ENCODE data around the gene VPS8. TPM values are rescaled to one million over a fixed set of nuclear protein-coding genes. Genes with fewer than 3 reads are reported as not detected.

The VPS8 gene
- total RNA-seq, 1 donor from 2014 or later, result 83.9 TPM

- Histone ChIP-seq H3K4me1 (peaks cover 66% of the 10 kb centered on the region), H3K36me3 (no peaks in the 10 kb centered on the region), H3K4me3 (peak overlapping the region; percentile 81), H3K9me3 (replicated peaks) (no peaks in the 10 kb centered on the region), H3K27ac (replicated peaks) (no peak overlapping the region), H3K27me3 (ENCODE audit: low read depth) (no peaks in the 10 kb centered on the region)
- intact Hi-C loops (cut with micrococcal nuclease), result no loop called here
- TF ChIP-seq CTCF (IDR thresholded peaks at IDR 0.05; ENCODE audit: borderline replicate concordance), result no peak
- no peak for DNase-seq
Measured at GRCh38 chr3:184813357-184813756, 1.4 kb downstream of the VPS8 start.

- no peaks in the 10 kb centered on the region for H3K27me3 ChIP-seq (ENCODE audit: low read depth)
- intact Hi-C loops (cut with micrococcal nuclease), result no loop called here
- DNase-seq, result no peak
- peaks cover 73% of the 10 kb centered on the region for H3K4me1 ChIP-seq
- H3K4me3 ChIP-seq, result no peak overlapping the region
- H3K27ac ChIP-seq (replicated peaks), result no peak overlapping the region
- H3K36me3 ChIP-seq, result no peaks in the 10 kb centered on the region
- no peak for TF ChIP-seq CTCF (IDR thresholded peaks at IDR 0.05; ENCODE audit: borderline replicate concordance)
- no peaks in the 10 kb centered on the region for H3K9me3 ChIP-seq (replicated peaks)
Measured at GRCh38 chr3:184814214-184814613, 2.2 kb downstream of the VPS8 start.

- Histone ChIP-seq H3K27me3 (ENCODE audit: low read depth) (no peaks in the 10 kb centered on the region), H3K4me1 (peaks cover 83% of the 10 kb centered on the region), H3K4me3 (no peak overlapping the region), H3K27ac (replicated peaks) (peak overlapping the region; percentile 73), H3K9me3 (replicated peaks) (no peaks in the 10 kb centered on the region), H3K36me3 (no peaks in the 10 kb centered on the region)
- intact Hi-C loops (cut with micrococcal nuclease), result no loop called here
- no peak for TF ChIP-seq CTCF (IDR thresholded peaks at IDR 0.05; ENCODE audit: borderline replicate concordance)
- DNase-seq, result no peak
Measured at GRCh38 chr3:184815046-184815930, 3.3 kb downstream of the VPS8 start.

- intact Hi-C loops (cut with micrococcal nuclease), result no loop called here
- peak overlapping the region; percentile 73 for H3K27ac ChIP-seq (replicated peaks)
- no peaks in the 10 kb centered on the region for H3K9me3 ChIP-seq (replicated peaks)
- H3K36me3 ChIP-seq, result no peaks in the 10 kb centered on the region
- DNase-seq, result no peak
- no peak overlapping the region for H3K4me3 ChIP-seq
- peaks cover 91% of the 10 kb centered on the region for H3K4me1 ChIP-seq
- no peaks in the 10 kb centered on the region for H3K27me3 ChIP-seq (ENCODE audit: low read depth)
- TF ChIP-seq CTCF (IDR thresholded peaks at IDR 0.05; ENCODE audit: borderline replicate concordance), result no peak
Measured at GRCh38 chr3:184816614-184817013, 4.6 kb downstream of the VPS8 start.

- intact Hi-C loops (cut with micrococcal nuclease), result no loop called here
- Histone ChIP-seq H3K27me3 (ENCODE audit: low read depth) (no peaks in the 10 kb centered on the region), H3K4me1 (peaks cover 86% of the 10 kb centered on the region), H3K9me3 (replicated peaks) (no peaks in the 10 kb centered on the region), H3K4me3 (no peak overlapping the region), H3K36me3 (no peaks in the 10 kb centered on the region), H3K27ac (replicated peaks) (peak overlapping the region; percentile 74)
- no peak for DNase-seq
- TF ChIP-seq CTCF (IDR thresholded peaks at IDR 0.05; ENCODE audit: borderline replicate concordance), result no peak
Measured at GRCh38 chr3:184820525-184820924, 8.6 kb downstream of the VPS8 start.
